ENCODE data around the gene PTPRD. TPM values are rescaled to one million over a fixed set of nuclear protein-coding genes. Genes with fewer than 3 reads are reported as not detected.

Gene PTPRD
- total RNA-seq, 1 experiment from 2014 or later, result 32.5 TPM

DNA sequence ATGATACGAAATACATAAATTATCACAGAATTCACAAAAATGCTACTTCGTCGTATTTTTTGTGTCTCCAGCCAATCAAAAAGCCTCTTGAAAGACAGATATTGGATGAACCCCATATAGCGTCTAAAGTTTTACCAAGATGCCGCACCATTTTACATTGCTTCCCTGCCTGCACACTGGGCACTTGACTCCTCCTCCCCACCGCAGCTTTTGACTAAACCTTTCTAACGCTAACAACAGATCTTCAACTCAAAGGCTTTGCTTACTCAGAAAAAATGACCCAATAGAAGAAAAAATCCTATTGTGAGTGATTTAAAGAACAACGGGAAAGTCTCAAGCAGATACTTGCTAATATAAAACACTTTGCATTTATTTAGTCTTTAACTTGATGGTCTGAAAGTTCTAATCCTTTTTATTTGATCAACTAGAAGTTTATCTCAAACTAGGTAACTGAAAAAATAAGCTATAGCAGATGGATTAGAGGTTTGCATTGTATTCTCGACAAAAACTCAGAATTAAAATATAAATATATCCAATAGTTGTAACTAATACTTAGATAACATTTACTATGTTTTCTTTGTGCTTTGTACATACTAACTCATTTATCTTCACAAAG is 2204.1 kb downstream of the PTPRD start:
- Histone ChIP-seq H2BK120ac (ENCODE audit: low read depth, low read length, poor library complexity, severe bottlenecking) (no peak overlapping the region), H4K8ac (replicated peaks; ENCODE audit: insufficient read length, low read depth, low read length) (no peak overlapping the region), H4K91ac (ENCODE audit: insufficient read length, low read depth, low read length) (no peak overlapping the region), H3K4me2 (ENCODE audit: insufficient read depth, insufficient read length, low read length) (no peak overlapping the region), H3K9me3 (ENCODE audit: control insufficient read depth, low read depth, low read length) (no peaks in the 10 kb centered on the region), H3K4ac (ENCODE audit: low read depth, low read length) (no peak overlapping the region), H3K56ac (ENCODE audit: insufficient read length, low read depth, low read length) (no peak overlapping the region), H3K14ac (ENCODE audit: insufficient read depth, low read length) (no peak overlapping the region), H2BK20ac (ENCODE audit: low read depth, low read length, poor library complexity, severe bottlenecking) (no peak overlapping the region), H3K79me2 (ENCODE audit: insufficient read depth, low read length) (no peaks in the 10 kb centered on the region), H3K4me1 (ENCODE audit: insufficient read depth, low read length) (no peaks in the 10 kb centered on the region; the same call in 1 of the 2 replicates), H3T11ph (ENCODE audit: low read length) (no peak overlapping the region), H3K79me1 (ENCODE audit: insufficient read depth, low read depth, low read length, poor library complexity, severe bottlenecking) (no peaks in the 10 kb centered on the region), H3K23me2 (ENCODE audit: insufficient read length, low read depth, low read length, poor library complexity, severe bottlenecking) (no peaks in the 10 kb centered on the region), H3K27me3 (ENCODE audit: insufficient read depth, low read length) (no peaks in the 10 kb centered on the region), H3K27ac (ENCODE audit: insufficient read length, low read depth, low read length) (no peak overlapping the region), H2AK5ac (ENCODE audit: insufficient read length, low read length) (no peak overlapping the region), H2AFZ (ENCODE audit: low read length) (no peak overlapping the region), H2BK5ac (ENCODE audit: insufficient read length, low read length) (no peak overlapping the region), H2BK15ac (ENCODE audit: low read depth, low read length) (no peak overlapping the region), H4K5ac (ENCODE audit: insufficient read length, low read depth, low read length) (no peak overlapping the region), H3K23ac (ENCODE audit: insufficient read length, low read depth, low read length) (no peak overlapping the region), H3K9ac (ENCODE audit: extremely low read depth, insufficient read length, low read length) (no peak overlapping the region), H4K20me1 (ENCODE audit: control insufficient read depth, insufficient read depth, insufficient read length) (no peaks in the 10 kb centered on the region), H3K18ac (ENCODE audit: insufficient read length, low read depth, low read length) (no peak overlapping the region), H2BK12ac (ENCODE audit: insufficient read length, low read depth, low read length) (no peak overlapping the region)
- TF ChIP-seq, protein P1, sequence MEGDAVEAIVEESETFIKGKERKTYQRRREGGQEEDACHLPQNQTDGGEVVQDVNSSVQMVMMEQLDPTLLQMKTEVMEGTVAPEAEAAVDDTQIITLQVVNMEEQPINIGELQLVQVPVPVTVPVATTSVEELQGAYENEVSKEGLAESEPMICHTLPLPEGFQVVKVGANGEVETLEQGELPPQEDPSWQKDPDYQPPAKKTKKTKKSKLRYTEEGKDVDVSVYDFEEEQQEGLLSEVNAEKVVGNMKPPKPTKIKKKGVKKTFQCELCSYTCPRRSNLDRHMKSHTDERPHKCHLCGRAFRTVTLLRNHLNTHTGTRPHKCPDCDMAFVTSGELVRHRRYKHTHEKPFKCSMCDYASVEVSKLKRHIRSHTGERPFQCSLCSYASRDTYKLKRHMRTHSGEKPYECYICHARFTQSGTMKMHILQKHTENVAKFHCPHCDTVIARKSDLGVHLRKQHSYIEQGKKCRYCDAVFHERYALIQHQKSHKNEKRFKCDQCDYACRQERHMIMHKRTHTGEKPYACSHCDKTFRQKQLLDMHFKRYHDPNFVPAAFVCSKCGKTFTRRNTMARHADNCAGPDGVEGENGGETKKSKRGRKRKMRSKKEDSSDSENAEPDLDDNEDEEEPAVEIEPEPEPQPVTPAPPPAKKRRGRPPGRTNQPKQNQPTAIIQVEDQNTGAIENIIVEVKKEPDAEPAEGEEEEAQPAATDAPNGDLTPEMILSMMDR (conservative IDR thresholded peaks at IDR 0.05), result no peak
- no peaks in the 10 kb centered on the region for H3K9me3 Mint-ChIP-seq
- peaks cover 31 to 32% of the 10 kb centered on the region in 2 experiments for H3K4me1 Mint-ChIP-seq
- peak overlapping the region in 2 of 3 experiments; percentile 79 to 94; a peak in 4 of 7 replicates for H3K27ac Mint-ChIP-seq
- H3K4me3 Mint-ChIP-seq, result 0 out of 5 replicates have a peak overlapping the region, but pooled peaks of 1 of the 2 experiments have one; percentile 16
- WGBS (ENCODE audit: extremely low coverage, insufficient read length, low lambda C conversion rate), result no CpG with 5 or more reads among the region's 9 CpGs
- peak; percentile 35 for DNase-seq
- no peaks in the 10 kb centered on the region; a peak in 1 of 7 replicates for H3K36me3 Mint-ChIP-seq (ENCODE audit: insufficient read depth in 1 of 3, low read depth in 3 of 3)
- no peaks in the 10 kb centered on the region for H3K27me3 Mint-ChIP-seq (ENCODE audit: low read depth)

Measured in H9 (cell line).